Astrocyte of the spinal cord (primary cell): Measurements from ENCODE around the gene FBXL7.
A peak's percentile ranks its signal among the peaks of the same experiment; 100 is the strongest.

Experiments used
- DNase-seq: peaks from one replicate; pipeline ENCODE4 v3.0.0; 2011; ENCODE audit warnings: low read depth, low spot score
- H3K4me3 ChIP-seq: 2 replicates; pipeline ENCODE4 v1.5.1; 2011; ENCODE audit warnings: low read depth, mild to moderate bottlenecking, low read length, moderate library complexity
- in situ Hi-C: cut with HindIII; loops from 2 replicates; pipeline ENCODE4 v1.10.0; 2017; ENCODE audit warnings: low sequenced_read_pairs
- TF ChIP-seq, protein P1 (sequence below): IDR thresholded peaks from 2 replicates; pipeline ENCODE4 v1.5.1; 2012; ENCODE audit warnings: low read depth, mild to moderate bottlenecking, low read length, inconsistent platforms

Gene FBXL7

DNA sequence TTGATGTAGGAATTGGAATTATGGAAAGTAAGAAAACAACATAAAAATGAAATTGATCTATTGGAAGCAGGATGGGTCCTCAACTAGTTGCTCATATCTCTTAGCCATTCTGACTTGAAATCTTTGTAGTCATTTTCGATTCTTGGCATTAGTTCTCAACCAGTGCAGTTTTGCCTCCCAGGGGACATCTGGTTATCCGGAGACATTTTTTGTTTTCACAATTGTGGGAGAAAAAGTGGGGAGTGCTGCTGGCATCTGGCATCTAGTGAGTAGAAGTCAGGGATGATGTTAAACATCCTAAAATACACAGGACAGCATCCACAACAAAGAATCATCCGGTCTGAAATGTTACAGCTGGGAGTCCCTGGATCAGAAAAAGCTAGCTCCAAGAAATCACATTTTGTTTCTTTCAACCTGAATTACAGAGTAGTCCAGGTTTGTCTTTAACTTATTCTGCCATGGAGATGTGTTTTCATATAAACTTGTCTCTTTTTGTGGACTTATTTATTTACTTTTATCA lies 74.9 kb downstream of the FBXL7 start:
- TF ChIP-seq, protein P1, sequence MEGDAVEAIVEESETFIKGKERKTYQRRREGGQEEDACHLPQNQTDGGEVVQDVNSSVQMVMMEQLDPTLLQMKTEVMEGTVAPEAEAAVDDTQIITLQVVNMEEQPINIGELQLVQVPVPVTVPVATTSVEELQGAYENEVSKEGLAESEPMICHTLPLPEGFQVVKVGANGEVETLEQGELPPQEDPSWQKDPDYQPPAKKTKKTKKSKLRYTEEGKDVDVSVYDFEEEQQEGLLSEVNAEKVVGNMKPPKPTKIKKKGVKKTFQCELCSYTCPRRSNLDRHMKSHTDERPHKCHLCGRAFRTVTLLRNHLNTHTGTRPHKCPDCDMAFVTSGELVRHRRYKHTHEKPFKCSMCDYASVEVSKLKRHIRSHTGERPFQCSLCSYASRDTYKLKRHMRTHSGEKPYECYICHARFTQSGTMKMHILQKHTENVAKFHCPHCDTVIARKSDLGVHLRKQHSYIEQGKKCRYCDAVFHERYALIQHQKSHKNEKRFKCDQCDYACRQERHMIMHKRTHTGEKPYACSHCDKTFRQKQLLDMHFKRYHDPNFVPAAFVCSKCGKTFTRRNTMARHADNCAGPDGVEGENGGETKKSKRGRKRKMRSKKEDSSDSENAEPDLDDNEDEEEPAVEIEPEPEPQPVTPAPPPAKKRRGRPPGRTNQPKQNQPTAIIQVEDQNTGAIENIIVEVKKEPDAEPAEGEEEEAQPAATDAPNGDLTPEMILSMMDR: no peak
- peak; percentile 12 for DNase-seq
- in situ Hi-C loops: no loop called here
- H3K4me3 ChIP-seq: no peak overlapping the region

DNA sequence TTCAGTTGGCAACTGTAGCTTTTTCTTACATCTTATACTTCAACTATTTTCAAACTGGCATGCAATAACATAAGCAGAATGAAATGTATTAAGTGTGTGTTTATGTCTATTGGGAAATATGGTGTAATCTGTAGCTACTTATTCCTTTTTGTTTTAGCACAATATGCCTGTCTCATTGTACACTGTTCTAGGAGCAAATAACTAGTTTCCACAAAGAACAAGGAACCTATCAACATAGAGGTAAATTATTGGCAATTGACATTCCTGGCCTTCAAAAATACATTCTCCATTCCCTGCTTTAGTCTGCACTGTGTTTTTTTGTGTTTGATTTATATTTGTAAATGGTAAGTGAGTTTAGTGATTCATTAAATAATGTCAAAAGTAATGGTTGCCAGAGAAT lies 75.7 kb downstream of the FBXL7 start:
- TF ChIP-seq, protein P1: no peak
- no peak for DNase-seq
- in situ Hi-C loops: no loop called here
- H3K4me3 ChIP-seq: no peak overlapping the region

DNA sequence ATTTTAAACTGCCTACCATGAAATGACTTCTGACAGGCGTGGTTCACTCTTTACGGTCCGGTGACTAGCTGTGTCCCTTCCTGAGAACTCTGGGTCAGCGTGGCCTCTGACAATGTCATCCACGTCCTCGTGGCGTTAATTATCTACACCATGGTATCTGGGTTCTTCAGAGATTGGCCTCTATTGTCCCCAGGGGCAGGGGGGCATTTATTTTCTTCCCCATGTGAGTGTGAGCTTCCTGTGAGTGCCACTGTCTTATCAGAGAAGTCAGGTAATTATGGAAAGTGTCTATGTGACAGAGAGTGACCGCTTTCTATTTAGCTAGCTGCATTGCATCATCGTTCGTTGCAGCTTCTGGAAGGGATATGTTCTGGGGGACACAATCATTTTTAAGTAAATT lies 77.2 kb downstream of the FBXL7 start:
- in situ Hi-C loops: no loop called here
- DNase-seq: no peak
- no peak overlapping the region for H3K4me3 ChIP-seq
- TF ChIP-seq, protein P1: no peak

DNA sequence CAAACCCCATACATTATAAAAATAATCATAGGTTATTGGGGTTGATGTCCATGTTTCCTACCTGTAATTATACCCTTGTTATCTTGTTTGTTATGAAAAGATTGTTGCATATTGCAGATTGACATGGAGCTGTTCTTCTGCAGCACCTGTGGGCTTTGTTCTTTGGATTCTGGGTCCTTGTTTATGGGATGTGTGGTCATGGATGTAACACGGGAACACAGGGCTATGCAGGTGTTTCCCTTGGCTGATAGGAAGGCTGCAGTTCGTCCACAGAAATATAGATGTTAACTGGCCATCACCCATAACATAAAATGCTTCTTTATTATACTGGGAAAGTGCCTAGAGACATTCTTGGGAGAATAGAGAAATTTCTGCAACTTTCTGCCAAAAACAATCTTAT lies 77.9 kb downstream of the FBXL7 start:
- in situ Hi-C loops: no loop called here
- H3K4me3 ChIP-seq: no peak overlapping the region
- TF ChIP-seq, protein P1: no peak
- no peak for DNase-seq

DNA sequence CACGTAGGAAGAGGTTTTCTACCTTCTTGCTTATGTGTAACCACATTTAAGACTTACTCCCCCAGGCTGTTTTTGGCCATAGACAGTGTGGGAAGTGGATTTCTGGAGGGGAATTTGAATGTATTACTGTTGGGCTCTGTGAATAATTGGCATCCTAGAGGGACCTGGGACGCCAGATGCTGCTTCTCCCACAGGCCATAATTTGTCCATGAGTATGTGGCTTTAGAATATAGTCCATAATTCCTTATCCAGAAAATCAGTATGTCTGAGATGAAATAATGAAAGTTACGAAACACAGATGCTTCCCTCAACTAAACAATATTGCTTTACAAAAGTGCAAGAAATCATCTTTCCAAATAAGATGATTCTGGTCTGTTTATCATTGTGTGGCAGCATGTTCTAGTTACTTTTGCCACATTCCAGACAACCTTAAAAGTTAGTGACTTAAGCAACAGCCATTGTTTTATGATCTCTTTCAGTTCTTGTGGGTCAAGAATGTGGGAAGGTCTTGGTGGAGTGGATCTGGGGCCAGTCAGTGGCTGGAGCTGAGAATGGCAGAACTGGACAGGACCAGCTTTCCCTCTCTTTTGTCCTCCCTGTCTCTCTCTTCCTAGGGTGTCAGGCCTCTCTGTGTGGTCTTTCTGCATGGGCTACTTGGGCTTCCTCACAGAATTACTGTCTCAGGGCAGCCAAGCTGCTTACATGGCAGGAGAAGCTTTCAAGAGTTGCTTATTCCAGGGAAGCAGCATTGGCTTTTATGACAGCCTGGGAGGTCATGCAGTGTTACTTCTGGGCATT lies 79.4 kb downstream of the FBXL7 start:
- DNase-seq: no peak
- H3K4me3 ChIP-seq: no peak overlapping the region
- TF ChIP-seq, protein P1: no peak
- in situ Hi-C loops: no loop called here

DNA sequence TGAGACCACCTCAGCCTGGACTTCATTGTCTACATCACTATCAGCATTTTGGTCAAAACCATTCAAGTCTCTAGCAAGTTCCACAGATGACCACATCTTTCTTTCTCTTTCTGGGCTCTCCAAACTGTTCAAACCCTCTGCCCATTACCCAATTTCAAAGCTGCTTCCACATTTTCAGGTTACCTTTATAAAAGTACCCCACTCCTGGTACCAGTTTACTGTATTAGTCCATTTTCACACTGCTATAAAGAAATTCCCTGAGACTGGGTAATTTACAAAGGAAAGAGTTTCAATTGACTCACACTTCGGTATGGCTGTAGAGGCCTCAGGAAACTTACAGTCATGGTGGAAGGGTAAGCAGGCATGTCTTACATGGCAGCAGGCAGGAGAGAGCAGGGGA lies 84.5 kb downstream of the FBXL7 start:
- in situ Hi-C loops: no loop called here

More for the DNA sequence above, 84.5 kb downstream of the FBXL7 start:
- DNase-seq: no peak
- TF ChIP-seq, protein P1: no peak
- H3K4me3 ChIP-seq: no peak overlapping the region
